ENCODE measurements around the gene RABL6.
"Not testable (repeated sequence)": the region's sequence is repeated elsewhere in the genome, so short reads cannot be mapped to it uniquely, and the experiment has no call there.

- not testable (repeated sequence) for TF ChIP-seq CTCF, POLR2A (IDR thresholded peaks at IDR 0.05)
These were observed 22.0 kb upstream of the RABL6 start for GRCh38 chr9:136785565-136786355.

Measured in uterus (tissue), 2 donors.